IMR-90 (cell line): ENCODE results near the gene KLHL28. TPM values are rescaled to one million over a fixed set of nuclear protein-coding genes. Genes with fewer than 3 reads are reported as not detected.

ENCODE experiments used
- ATAC-seq: fragments of 200-7000 bp; cut with Tn5 transposase; 2 replicates; pipeline ENCODE4 v1.9.1; 2020; ENCODE audit warnings: low read depth, mild to moderate bottlenecking, moderate library complexity
- BruUV-seq: library from RNA; stranded (reverse); fragments of 400-500 nt; replicated peaks from 2 replicates; lab custom pipeline; 2021; lab: Mats Ljungman, UMichigan
- CTCF ChIA-PET: fragments of 300-600 bp; formaldehyde crosslinking; extraction: SDS; loops from one replicate; lab custom pipeline; 2021; ENCODE audit warnings: antibody characterized with exemption; lab: Yijun Ruan, JAX
- POLR2A ChIA-PET: fragments of 300-600 bp; sonication (Branson Sonifier 250); formaldehyde crosslinking; loops from one replicate; lab custom pipeline; 2022; ENCODE audit warnings: antibody characterized with exemption; ENCODE audit not compliant: unreplicated experiment; lab: Charles Lee
- DNase-seq: peaks from one replicate; pipeline ENCODE4 v3.0.0; 2013
- H2AFZ ChIP-seq: replicated peaks from 2 replicates; pipeline ENCODE3; 2013; ENCODE audit warnings: low read length, mild to moderate bottlenecking; ENCODE audit not compliant: poor library complexity
- H2AK5ac ChIP-seq: 2 replicates; pipeline ENCODE4 v1.6.1; 2013; ENCODE audit warnings: low read depth, low read length, inconsistent platforms
- H2AK9ac ChIP-seq: replicated peaks from 2 replicates; pipeline ENCODE3; 2013; ENCODE audit warnings: mild to moderate bottlenecking, low read depth, low read length, moderate library complexity; ENCODE audit not compliant: poor library complexity
- H2BK120ac ChIP-seq: 2 replicates; pipeline ENCODE4 v1.6.1; 2013; ENCODE audit warnings: low read depth, low read length, inconsistent platforms
- H2BK15ac ChIP-seq: 3 replicates; pipeline ENCODE4 v1.6.1; 2013; ENCODE audit warnings: low read depth, low read length, inconsistent platforms
- H2BK20ac ChIP-seq: 2 replicates; pipeline ENCODE4 v1.6.1; 2013; ENCODE audit warnings: low read depth, mild to moderate bottlenecking, inconsistent platforms, low read length, moderate library complexity
- H2BK5ac ChIP-seq: 2 replicates; pipeline ENCODE4 v1.6.1; 2013; ENCODE audit warnings: mild to moderate bottlenecking, low read depth, low read length, inconsistent platforms; ENCODE audit not compliant: poor library complexity, severe bottlenecking
- H3K14ac ChIP-seq: replicated peaks from 2 replicates; pipeline ENCODE4 v1.6.1; 2013; ENCODE audit warnings: low read depth, low read length, inconsistent platforms
- H3K18ac ChIP-seq: 2 replicates; pipeline ENCODE4 v1.6.1; 2013; ENCODE audit warnings: low read depth, low read length, control low read depth
- H3K23ac ChIP-seq: 2 replicates; pipeline ENCODE4 v1.6.1; 2013; ENCODE audit warnings: low read depth, low read length, inconsistent platforms
- H3K27ac ChIP-seq: 2 replicates; pipeline ENCODE4 v1.5.1; 2013; ENCODE audit warnings: mild to moderate bottlenecking, control low read depth, low read length; ENCODE audit not compliant: insufficient read depth
- H3K27me3 ChIP-seq: 2 replicates; pipeline ENCODE4 v1.6.1; 2013; ENCODE audit warnings: low read length; ENCODE audit not compliant: control insufficient read depth, insufficient read depth
- H3K36me3 ChIP-seq: 2 replicates; pipeline ENCODE4 v1.6.1; 2013; ENCODE audit warnings: low read length, mixed read lengths; ENCODE audit not compliant: control insufficient read depth, insufficient read depth
- H3K4ac ChIP-seq: 2 replicates; pipeline ENCODE4 v1.6.1; 2013; ENCODE audit warnings: low read depth, low read length, inconsistent platforms
- H3K4me1 ChIP-seq: 2 replicates; pipeline ENCODE4 v1.6.1; 2013; ENCODE audit warnings: low read length, mixed read lengths; ENCODE audit not compliant: control insufficient read depth, insufficient read depth
- H3K4me2 ChIP-seq: 2 replicates; pipeline ENCODE4 v1.6.1; 2013; ENCODE audit warnings: low read depth, mild to moderate bottlenecking, control low read depth, low read length, moderate library complexity
- H3K4me3 ChIP-seq: 2 replicates; pipeline ENCODE4 v1.5.1; 2013; ENCODE audit warnings: low read depth, mild to moderate bottlenecking, control low read depth, low read length, moderate library complexity; ENCODE audit not compliant: insufficient read depth
- H3K56ac ChIP-seq: 2 replicates; pipeline ENCODE4 v1.6.1; 2013; ENCODE audit warnings: low read length, inconsistent platforms; ENCODE audit not compliant: insufficient read depth; ENCODE audit errors: extremely low read depth
- H3K79me1 ChIP-seq, 2 experiments: 2 replicates each; pipeline ENCODE4 v1.6.1; 2013; ENCODE audit warnings: low read length in 2 of 2, inconsistent platforms in 1 of 2, low read depth in 1 of 2
- H3K9ac ChIP-seq: 2 replicates; pipeline ENCODE4 v1.6.1; 2013; ENCODE audit warnings: low read depth, low read length, control low read depth
- H3K9me1 ChIP-seq: 2 replicates; pipeline ENCODE4 v1.6.1; 2013; ENCODE audit warnings: low read length, inconsistent platforms; ENCODE audit not compliant: insufficient read depth
- H3K9me3 ChIP-seq: 2 replicates; pipeline ENCODE4 v1.6.1; 2013; ENCODE audit warnings: low read length; ENCODE audit not compliant: control insufficient read depth, insufficient read depth
- H4K20me1 ChIP-seq: 2 replicates; pipeline ENCODE4 v1.6.1; 2013; ENCODE audit warnings: low read length, inconsistent platforms; ENCODE audit not compliant: insufficient read depth
- H4K5ac ChIP-seq: 2 replicates; pipeline ENCODE4 v1.6.1; 2013; ENCODE audit warnings: mild to moderate bottlenecking, low read depth, low read length, control low read depth
- H4K8ac ChIP-seq, 2 experiments: 2 replicates each; pipeline ENCODE4 v1.6.1; 2013; ENCODE audit warnings: low read depth in 2 of 2, low read length in 2 of 2, control low read depth in 1 of 2, inconsistent platforms in 1 of 2
- H4K91ac ChIP-seq: 2 replicates; pipeline ENCODE4 v1.6.1; 2013; ENCODE audit warnings: low read depth, low read length, inconsistent platforms; ENCODE audit not compliant: insufficient read depth
- BHLHE40 ChIP-seq: fragments of 150-350 bp; IDR thresholded peaks from 2 replicates; pipeline ENCODE4 v1.6.1; 2016; ENCODE audit warnings: mild to moderate bottlenecking, low read depth, low read length
- CEBPB ChIP-seq: IDR thresholded peaks from 2 replicates; pipeline ENCODE4 v1.6.1; 2012; ENCODE audit warnings: low read depth, low read length, improper control_type of control experiment
- CHD1 ChIP-seq: IDR thresholded peaks from 2 replicates; pipeline ENCODE4 v1.6.1; 2012; ENCODE audit warnings: low read depth, low read length, improper control_type of control experiment
- MAFK ChIP-seq: IDR thresholded peaks from 2 replicates; pipeline ENCODE4 v1.6.1; 2012; ENCODE audit warnings: low read depth, low read length, improper control_type of control experiment
- MXI1 ChIP-seq: IDR thresholded peaks from 2 replicates; pipeline ENCODE4 v1.6.1; 2012; ENCODE audit warnings: low read depth, mild to moderate bottlenecking, low read length, moderate library complexity, borderline replicate concordance
- POLR2A ChIP-seq: IDR thresholded peaks from 2 replicates; pipeline ENCODE4 v1.6.1; 2012; ENCODE audit warnings: mild to moderate bottlenecking, low read depth, low read length
- RAD21 ChIP-seq: IDR thresholded peaks from 2 replicates; pipeline ENCODE4 v1.6.1; 2012; ENCODE audit warnings: low read length, improper control_type of control experiment
- WGBS, 2 experiments: methylation state at CpG; one replicate each; pipeline versions ENCODE4 v1.1.5 to v1.1.7; 2013; ENCODE audit warnings: missing lambda C conversion rate in 2 of 2; ENCODE audit not compliant: insufficient read length in 1 of 2; ENCODE audit errors: extremely low coverage in 2 of 2; 5-methylcytosine and 5-hydroxymethylcytosine counted together
- dilution Hi-C: fragments of 300-500 bp; cut with HindIII; formaldehyde crosslinking; loops from one replicate; pipeline ENCODE4 v1.14.3; 2018; ENCODE audit warnings: low sequenced_read_pairs; ENCODE audit not compliant: unreplicated experiment
- in situ Hi-C: fragments of 300-500 bp; cut with MboI; formaldehyde crosslinking; loops from 3 replicates; pipeline ENCODE4 v1.14.3; 2019; ENCODE audit warnings: low sequenced_read_pairs, inconsistent platforms, mixed read lengths
- intact Hi-C: fragments of 100-400 bp; cut with micrococcal nuclease; formaldehyde crosslinking; loops from 2 replicates; pipeline ENCODE4 v1.10.0; 2022
- polyA plus RNA-seq, 3 experiments: library from polyadenylated mRNA; depleted of rRNA; stranded (reverse); fragments of >200 nt; gene quantifications; 2 replicates each; pipeline ENCODE4 v1.2.3, GENCODE V29; 2012; ENCODE audit warnings: low replicate concordance in 1 of 3
- total RNA-seq: library from RNA; depleted of rRNA; stranded (reverse); fragments of >200 nt; gene quantifications from 2 replicates; pipeline ENCODE4 v1.2.3, GENCODE V29; 2012
- TF ChIP-seq, protein P1 (sequence below): conservative IDR thresholded peaks from 2 replicates; pipeline ENCODE4 v1.5.1; 2012; ENCODE audit warnings: mild to moderate bottlenecking, low read depth, low read length, improper control_type of control experiment

KLHL28 gene
- total and polyA plus RNA-seq, 2 of the 4 experiments (the other 2 are of a cell fraction) = 2.9 to 7.7 TPM

- no peak overlapping the region for H3K18ac ChIP-seq
- H3K23ac ChIP-seq = no peak overlapping the region
- ATAC-seq (no peak), DNase-seq (no peak)
- no peak overlapping the region for H3K4me3 ChIP-seq
- ChIA-PET CTCF (no interaction called here), POLR2A (no interaction called here)
- TF ChIP-seq BHLHE40 (no peak), RAD21 (no peak), CHD1 (no peak), POLR2A (no peak), CEBPB (peak; percentile 86), MXI1 (no peak), MAFK (no peak)
- TF ChIP-seq, protein P1, sequence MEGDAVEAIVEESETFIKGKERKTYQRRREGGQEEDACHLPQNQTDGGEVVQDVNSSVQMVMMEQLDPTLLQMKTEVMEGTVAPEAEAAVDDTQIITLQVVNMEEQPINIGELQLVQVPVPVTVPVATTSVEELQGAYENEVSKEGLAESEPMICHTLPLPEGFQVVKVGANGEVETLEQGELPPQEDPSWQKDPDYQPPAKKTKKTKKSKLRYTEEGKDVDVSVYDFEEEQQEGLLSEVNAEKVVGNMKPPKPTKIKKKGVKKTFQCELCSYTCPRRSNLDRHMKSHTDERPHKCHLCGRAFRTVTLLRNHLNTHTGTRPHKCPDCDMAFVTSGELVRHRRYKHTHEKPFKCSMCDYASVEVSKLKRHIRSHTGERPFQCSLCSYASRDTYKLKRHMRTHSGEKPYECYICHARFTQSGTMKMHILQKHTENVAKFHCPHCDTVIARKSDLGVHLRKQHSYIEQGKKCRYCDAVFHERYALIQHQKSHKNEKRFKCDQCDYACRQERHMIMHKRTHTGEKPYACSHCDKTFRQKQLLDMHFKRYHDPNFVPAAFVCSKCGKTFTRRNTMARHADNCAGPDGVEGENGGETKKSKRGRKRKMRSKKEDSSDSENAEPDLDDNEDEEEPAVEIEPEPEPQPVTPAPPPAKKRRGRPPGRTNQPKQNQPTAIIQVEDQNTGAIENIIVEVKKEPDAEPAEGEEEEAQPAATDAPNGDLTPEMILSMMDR = no peak
- no peak overlapping the region for H4K5ac ChIP-seq
- H2BK120ac ChIP-seq = no peak overlapping the region
- H2AFZ ChIP-seq = no peak overlapping the region
- H3K9me1 ChIP-seq = 0 out of 2 replicates have a peak, but pooled peaks cover 2% of the 10 kb centered on the region
- peaks cover 9 to 41% of the 10 kb centered on the region in 2 experiments for H3K79me1 ChIP-seq
- peaks cover 2% of the 10 kb centered on the region; the same call in 1 of the 2 replicates for H3K36me3 ChIP-seq
- intact Hi-C loops (no loop called here), in situ Hi-C loops (no loop called here), dilution Hi-C loops (no loop called here)
- no peak overlapping the region for H3K4me2 ChIP-seq
- no peak overlapping the region for H2BK20ac ChIP-seq
- no peaks in the 10 kb centered on the region for H3K27me3 ChIP-seq
- no CpG with 5 or more reads among the region's 3 CpGs for WGBS, 2 experiments
- no peaks in the 10 kb centered on the region for H3K9me3 ChIP-seq
- BruUV-seq = no TSS peak
- no peak overlapping the region for H2BK5ac ChIP-seq
- H2AK5ac ChIP-seq = no peak overlapping the region
- H3K4ac ChIP-seq = no peak overlapping the region
- no peak overlapping the region for H3K27ac ChIP-seq
- no peak overlapping the region for H4K8ac ChIP-seq
- H4K91ac ChIP-seq = no peak overlapping the region
- H3K4me1 ChIP-seq = no peaks in the 10 kb centered on the region; the same call in 1 of the 2 replicates
- H2BK15ac ChIP-seq = no peak overlapping the region
- peaks cover 14% of the 10 kb centered on the region; the same call in 1 of the 2 replicates for H4K20me1 ChIP-seq
- H3K56ac ChIP-seq = no peak overlapping the region
- H3K14ac ChIP-seq = no peak overlapping the region
- H2AK9ac ChIP-seq = no peak overlapping the region
- H3K9ac ChIP-seq = no peak overlapping the region
Observed at GRCh38 chr14:44954750-44955149, 7.0 kb downstream of the KLHL28 start.
